Activated T-helper 1 cell treated with anti-CD3 and anti-CD28 coated beads, Interleukin-12 subunit alpha, Interleukin-12 subunit beta, Interleukin-2, Interleukin-4 antibody, amounts not matched to agents 30 ng/mL and 10 ng/mL and 1 ng/mL, durations not matched to agents 14 hours and 24 hours and 36 hours (primary cell): ENCODE data around the gene PIP4P1. TPM values are rescaled to one million over a fixed set of nuclear protein-coding genes. Genes with fewer than 3 reads are reported as not detected.
"Not testable (repeated sequence)": the region's sequence is repeated elsewhere in the genome, so short reads cannot be mapped to it uniquely, and the experiment has no call there.

Experiments
- DNase-seq: peaks from one replicate; pipeline ENCODE4 v3.0.0; 2021; ENCODE audit warnings: low spot score
- H3K27ac Mint-ChIP-seq: one replicate; pipeline ENCODE4 v1.8.0; 2021; ENCODE audit warnings: mild to moderate bottlenecking, mixed read lengths
- H3K27me3 Mint-ChIP-seq: one replicate; pipeline ENCODE4 v1.8.0; 2022; ENCODE audit warnings: mild to moderate bottlenecking, moderate library complexity, mixed read lengths; ENCODE audit not compliant: insufficient read depth
- H3K36me3 Mint-ChIP-seq: one replicate; pipeline ENCODE4 v1.8.0; 2021; ENCODE audit warnings: low read depth, mixed read lengths
- H3K4me1 Mint-ChIP-seq: one replicate; pipeline ENCODE4 v1.8.0; 2021; ENCODE audit warnings: low read depth, mixed read lengths
- H3K4me3 Mint-ChIP-seq: one replicate; pipeline ENCODE4 v1.8.0; 2021; ENCODE audit warnings: mild to moderate bottlenecking, moderate library complexity, mixed read lengths
- H3K9me3 Mint-ChIP-seq: one replicate; pipeline ENCODE4 v1.8.0; 2021; ENCODE audit warnings: mixed read lengths
- intact Hi-C: fragments of 100-400 bp; cut with micrococcal nuclease; formaldehyde crosslinking; loops from one replicate; pipeline ENCODE4 v1.15.1; 2024
- total RNA-seq: library from RNA; stranded (reverse); gene quantifications from 2 replicates; pipeline ENCODE4 v1.2.3, GENCODE V29; 2022

PIP4P1 gene
- 36.6 and 37.0 TPM in 2 replicates for total RNA-seq

DNA sequence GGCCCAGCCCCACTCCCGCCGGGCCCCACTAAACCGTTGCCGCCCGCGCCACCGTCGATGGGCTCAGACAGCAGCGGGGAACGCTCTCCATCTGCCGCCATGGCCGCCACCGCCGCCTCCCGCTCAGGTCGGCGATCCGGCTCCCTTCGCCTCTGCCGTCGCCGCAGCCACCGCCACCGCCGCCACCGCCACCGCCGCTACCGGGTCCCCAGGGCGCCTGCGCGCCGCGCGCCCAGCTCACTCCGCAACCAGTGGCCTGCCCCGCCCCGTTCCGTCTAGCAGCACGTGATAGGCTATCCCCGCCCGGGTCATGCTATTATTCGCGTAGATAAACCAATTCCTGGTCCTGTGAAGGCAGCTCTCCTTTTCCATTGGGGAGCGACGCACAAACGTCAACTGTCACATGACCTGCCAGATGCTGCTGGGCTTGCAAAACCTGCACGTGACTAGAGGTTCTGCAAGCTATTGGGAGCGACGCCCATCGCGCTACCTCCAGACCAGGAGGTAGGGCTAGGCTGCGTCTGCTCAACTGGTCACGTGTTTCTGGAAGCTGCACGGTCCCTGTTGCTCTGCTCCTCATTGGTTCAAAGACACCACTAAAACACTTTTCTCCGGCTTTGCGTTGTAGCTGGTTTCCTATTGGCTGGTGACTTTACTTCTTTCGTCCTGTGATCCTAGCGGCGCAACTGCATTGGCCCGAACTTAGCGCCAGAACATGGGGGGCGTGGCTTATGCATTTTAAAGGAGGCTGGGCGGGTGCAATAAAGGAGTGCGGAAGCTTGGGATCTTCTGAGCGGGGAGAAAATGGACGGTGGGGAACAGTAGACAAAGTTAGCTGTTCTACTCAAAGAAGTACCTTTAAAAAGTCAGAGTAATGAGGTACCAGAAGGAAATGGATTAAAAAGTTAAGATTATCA, at the start of gene PIP4P1:
PIP4P1 (minus strand) TSS at position 210 of the 917 bp plus-strand sequence; CDS start at position 101, 109 bp downstream.
- peaks cover 26% of the 10 kb centered on the region for H3K36me3 Mint-ChIP-seq
- DNase-seq = peak; percentile 99
- H3K9me3 Mint-ChIP-seq = no peaks in the 10 kb centered on the region
- H3K4me1 Mint-ChIP-seq = peaks cover 23% of the 10 kb centered on the region
- no peaks in the 10 kb centered on the region for H3K27me3 Mint-ChIP-seq
- peak within 1 kb of the TSS; percentile 87 for H3K27ac Mint-ChIP-seq
- intact Hi-C loops = loop anchor here (1.0 to 5.0 kb wide), 9 partner anchors 8 to 806 kb away; partner anchors contain the start of genes CCNB1IP1, HNRNPC, PARP2 and PNP
- H3K4me3 Mint-ChIP-seq = peak within 1 kb of the TSS; percentile 94

DNA sequence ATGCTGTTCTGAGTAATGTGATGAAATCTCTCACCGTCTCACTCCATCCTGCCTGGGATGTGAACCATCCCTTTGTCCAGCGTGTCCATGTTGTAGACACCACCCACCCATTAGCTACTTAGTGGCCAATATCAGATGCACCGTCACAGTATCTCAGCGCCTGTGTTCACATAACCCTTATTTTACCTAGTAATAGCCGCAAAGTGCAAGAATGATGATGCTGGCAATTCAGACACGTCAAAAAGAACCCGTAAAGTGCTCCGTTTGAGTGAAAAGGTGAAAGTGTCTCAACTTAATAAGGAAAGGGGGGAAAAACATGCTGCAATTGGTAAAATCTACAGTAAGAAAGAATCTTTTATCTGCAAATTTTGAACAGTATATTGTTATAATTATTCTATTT, 47.1 kb upstream of the PIP4P1 start:
- Mint-ChIP-seq H3K4me1 (no peaks in the 10 kb centered on the region), H3K9me3 (no peaks in the 10 kb centered on the region), H3K27ac (no peak overlapping the region), H3K4me3 (no peak overlapping the region), H3K27me3 (peaks cover 11% of the 10 kb centered on the region), H3K36me3 (no peaks in the 10 kb centered on the region)
- intact Hi-C loops = no loop called here
- no peak for DNase-seq

DNA sequence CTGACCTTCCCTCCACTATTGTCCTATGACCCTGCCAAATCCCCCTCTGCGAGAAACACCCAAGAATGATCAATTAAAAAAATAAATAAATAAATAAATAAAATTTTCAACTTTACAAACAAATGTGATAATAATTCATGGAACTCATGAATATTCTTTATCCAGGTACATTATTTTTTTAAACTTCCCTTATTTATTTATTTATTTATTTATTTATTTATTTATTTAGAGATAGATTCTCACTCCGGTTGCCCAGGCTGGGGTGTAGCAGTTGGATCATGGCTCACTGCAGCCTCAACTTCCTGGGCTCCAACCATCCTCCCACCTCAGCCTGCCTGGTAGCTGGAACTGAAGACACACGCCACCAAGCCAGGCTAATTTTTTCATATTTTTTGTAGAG, 46.3 kb upstream of the PIP4P1 start:
- H3K4me3 Mint-ChIP-seq, H3K27me3 Mint-ChIP-seq, H3K4me1 Mint-ChIP-seq, H3K36me3 Mint-ChIP-seq, intact Hi-C loops, H3K9me3 Mint-ChIP-seq, H3K27ac Mint-ChIP-seq, DNase-seq: not testable (repeated sequence)

GRCh38 chr14:20506752-20507151, 45.5 kb upstream of the PIP4P1 start:
- H3K27me3 Mint-ChIP-seq, H3K4me1 Mint-ChIP-seq, DNase-seq, H3K4me3 Mint-ChIP-seq, H3K9me3 Mint-ChIP-seq, H3K36me3 Mint-ChIP-seq, H3K27ac Mint-ChIP-seq, intact Hi-C loops: not testable (repeated sequence)

DNA sequence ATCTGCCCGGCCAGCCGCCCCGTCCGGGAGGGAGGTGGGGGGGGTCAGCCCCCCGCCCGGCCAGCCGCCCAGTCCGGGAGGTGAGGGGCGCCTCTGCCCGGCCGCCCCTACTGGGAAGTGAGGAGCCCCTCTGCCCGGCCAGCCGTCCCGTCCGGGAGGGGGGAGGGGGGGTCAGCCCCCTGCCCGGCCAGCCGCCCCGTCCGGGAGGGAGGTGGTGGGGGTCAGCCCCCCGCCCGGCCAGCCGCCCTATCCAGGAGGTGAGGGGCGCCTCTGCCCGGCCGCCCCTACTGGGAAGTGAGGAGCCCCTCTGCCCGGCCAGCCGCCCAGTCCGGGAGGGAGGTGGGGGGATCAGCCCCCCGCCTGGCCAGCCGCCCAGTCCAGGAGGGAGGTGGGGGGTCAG, 45.0 kb upstream of the PIP4P1 start:
- DNase-seq, H3K36me3 Mint-ChIP-seq, H3K9me3 Mint-ChIP-seq, H3K27ac Mint-ChIP-seq, H3K4me1 Mint-ChIP-seq, H3K4me3 Mint-ChIP-seq, intact Hi-C loops, H3K27me3 Mint-ChIP-seq: not testable (repeated sequence)

DNA sequence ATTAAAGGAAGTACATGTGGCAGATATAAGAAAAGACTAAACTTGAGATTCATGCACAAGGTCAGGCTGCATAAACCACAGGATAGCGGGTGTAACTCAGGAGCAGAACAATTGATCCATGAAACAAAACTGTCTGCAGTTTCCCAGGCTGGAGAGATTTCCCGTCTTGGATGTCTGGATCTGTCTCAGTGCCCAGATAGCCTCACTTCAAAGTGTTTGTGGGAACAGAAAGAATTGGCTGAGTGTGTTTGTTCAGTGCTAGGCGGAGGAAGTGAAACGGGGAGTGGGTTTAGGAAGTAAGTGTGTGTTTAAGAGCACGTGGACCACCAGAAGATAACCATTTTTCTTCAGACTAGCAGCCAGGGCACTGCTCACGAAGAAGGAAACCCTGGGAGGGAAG, 42.7 kb upstream of the PIP4P1 start:
- no peaks in the 10 kb centered on the region for H3K4me1 Mint-ChIP-seq
- DNase-seq = no peak

DNA sequence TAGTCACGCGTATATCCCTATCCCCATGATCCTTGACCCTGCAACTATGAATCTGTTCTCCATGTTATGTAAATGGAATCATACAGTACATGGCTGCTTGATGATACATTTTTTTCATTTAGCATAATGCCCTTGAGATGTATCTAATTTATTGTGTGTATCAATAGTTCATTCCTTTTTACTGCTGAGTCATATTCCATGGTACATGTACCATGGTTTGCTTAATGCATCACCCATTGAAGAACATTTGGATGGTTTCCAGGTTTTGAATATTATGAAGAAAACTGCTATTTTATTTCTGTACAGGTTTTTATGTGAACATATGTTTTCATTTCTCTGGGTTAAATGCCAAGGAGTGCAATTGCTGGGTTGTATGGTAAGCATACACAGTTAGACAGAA, 40.1 kb upstream of the PIP4P1 start:
- Mint-ChIP-seq H3K36me3 (no peaks in the 10 kb centered on the region), H3K4me3 (no peak overlapping the region), H3K9me3 (no peaks in the 10 kb centered on the region), H3K4me1 (no peaks in the 10 kb centered on the region), H3K27ac (no peak overlapping the region), H3K27me3 (peaks cover 3% of the 10 kb centered on the region)
- intact Hi-C loops = no loop called here
- DNase-seq = no peak

More for the DNA sequence above, 42.7 kb upstream of the PIP4P1 start:
- H3K4me3 Mint-ChIP-seq = no peak overlapping the region
- no peaks in the 10 kb centered on the region for H3K9me3 Mint-ChIP-seq
- intact Hi-C loops = no loop called here
- no peak overlapping the region for H3K27ac Mint-ChIP-seq
- H3K27me3 Mint-ChIP-seq = peaks cover 3% of the 10 kb centered on the region
- H3K36me3 Mint-ChIP-seq = no peaks in the 10 kb centered on the region

DNA sequence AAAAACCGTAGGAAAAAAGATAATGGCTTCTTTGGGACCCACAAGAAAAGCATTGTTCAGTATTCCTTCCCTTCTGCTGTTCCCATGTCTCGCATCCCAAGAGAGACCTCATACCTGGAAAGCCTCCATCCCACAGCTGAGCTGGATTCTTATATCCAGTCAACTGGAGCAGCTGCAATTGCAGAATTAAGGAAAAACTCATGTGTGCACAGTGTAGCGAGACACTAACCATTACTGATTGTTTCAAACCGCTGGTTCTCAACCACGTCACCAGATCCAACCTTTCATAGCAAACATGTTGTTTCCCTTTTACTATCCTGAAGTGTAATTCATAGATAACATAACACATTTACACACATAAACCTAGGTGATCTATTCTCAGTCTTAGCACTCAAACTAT, 38.6 kb upstream of the PIP4P1 start:
- intact Hi-C loops = no loop called here
- peaks cover 3% of the 10 kb centered on the region for H3K27me3 Mint-ChIP-seq
- peaks cover 5% of the 10 kb centered on the region for H3K9me3 Mint-ChIP-seq
- no peak for DNase-seq
- no peaks in the 10 kb centered on the region for H3K36me3 Mint-ChIP-seq
- peaks cover 12% of the 10 kb centered on the region for H3K4me1 Mint-ChIP-seq
- H3K4me3 Mint-ChIP-seq = no peak overlapping the region
- H3K27ac Mint-ChIP-seq = no peak overlapping the region

GRCh38 chr14:20499108-20499507, 37.9 kb upstream of the PIP4P1 start:
- Mint-ChIP-seq H3K4me1 (peaks cover 14% of the 10 kb centered on the region), H3K36me3 (no peaks in the 10 kb centered on the region), H3K4me3 (no peak overlapping the region), H3K9me3 (peaks cover 6% of the 10 kb centered on the region), H3K27me3 (peaks cover 3% of the 10 kb centered on the region), H3K27ac (no peak overlapping the region)
- DNase-seq = no peak
- intact Hi-C loops = no loop called here

DNA sequence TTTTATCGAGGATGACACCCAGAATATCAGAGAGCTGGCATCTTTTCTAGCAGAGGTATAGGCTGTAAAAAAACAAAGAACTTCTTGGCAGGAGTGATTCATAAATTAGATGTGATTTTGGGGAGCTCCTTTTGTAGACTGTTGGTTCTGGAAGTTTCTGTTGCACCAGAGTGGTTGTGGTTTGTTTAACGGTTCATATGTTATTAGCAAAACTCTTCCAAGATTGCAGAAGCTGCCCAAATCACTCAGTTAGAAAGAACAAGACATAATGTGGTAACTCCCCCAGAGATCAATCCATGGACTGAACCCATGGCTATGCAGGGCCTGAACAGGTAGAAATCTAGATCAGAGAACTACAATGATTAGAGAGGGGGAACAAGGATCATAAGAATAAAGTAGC, 37.4 kb upstream of the PIP4P1 start:
- peaks cover under 1% of the 10 kb centered on the region for H3K36me3 Mint-ChIP-seq
- peaks cover 17% of the 10 kb centered on the region for H3K4me1 Mint-ChIP-seq
- no peak overlapping the region for H3K27ac Mint-ChIP-seq
- DNase-seq = no peak
- H3K27me3 Mint-ChIP-seq = peaks cover 2% of the 10 kb centered on the region
- no peak overlapping the region for H3K4me3 Mint-ChIP-seq
- intact Hi-C loops = no loop called here
- peaks cover 6% of the 10 kb centered on the region for H3K9me3 Mint-ChIP-seq

DNA sequence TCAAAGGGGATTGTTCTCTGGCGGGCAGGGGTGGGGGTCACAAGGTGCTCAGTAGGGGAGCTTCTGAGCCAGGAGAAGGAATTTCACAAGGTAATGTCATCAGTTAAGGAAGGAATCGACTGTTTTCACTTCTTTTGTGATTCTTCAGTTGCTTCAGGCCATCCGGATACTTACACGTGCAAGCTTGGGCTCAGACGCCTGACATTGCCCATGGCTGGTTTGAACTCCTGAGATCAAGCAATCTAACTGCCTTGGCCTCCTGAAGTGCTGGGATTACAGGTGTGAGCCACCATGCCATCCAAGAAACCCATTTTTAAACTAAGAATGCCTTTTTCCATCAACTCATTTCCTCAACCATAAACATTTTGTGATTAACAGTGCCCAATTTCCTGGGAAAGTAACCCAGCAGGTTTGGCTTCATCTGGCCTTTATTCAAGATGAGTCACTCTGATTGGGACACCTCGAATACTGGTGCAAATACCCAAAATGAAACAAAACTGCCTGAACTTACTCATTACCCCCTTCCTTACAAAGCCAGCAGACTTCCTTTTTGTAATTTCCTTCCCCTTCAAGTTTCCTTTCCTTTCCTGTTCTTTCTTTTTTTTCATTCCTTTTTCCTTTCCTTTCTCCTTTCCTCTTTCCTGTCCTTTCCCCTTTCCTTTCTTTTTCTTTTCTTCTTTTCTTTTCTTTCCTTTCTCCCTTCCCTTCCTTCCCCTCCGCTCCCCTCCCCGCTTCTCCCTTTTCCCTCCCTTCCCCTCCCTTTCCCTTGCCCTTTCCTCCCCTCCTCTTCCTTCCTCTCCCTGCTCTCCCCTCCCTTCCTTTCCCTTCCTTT, 33.9 kb upstream of the PIP4P1 start:
- Mint-ChIP-seq H3K27ac (peak overlapping the region; percentile 58), H3K36me3 (peaks cover 2% of the 10 kb centered on the region), H3K27me3 (no peaks in the 10 kb centered on the region), H3K4me1 (peaks cover 38% of the 10 kb centered on the region), H3K4me3 (no peak overlapping the region), H3K9me3 (peaks cover 6% of the 10 kb centered on the region)
- intact Hi-C loops = no loop called here
- no peak for DNase-seq

DNA sequence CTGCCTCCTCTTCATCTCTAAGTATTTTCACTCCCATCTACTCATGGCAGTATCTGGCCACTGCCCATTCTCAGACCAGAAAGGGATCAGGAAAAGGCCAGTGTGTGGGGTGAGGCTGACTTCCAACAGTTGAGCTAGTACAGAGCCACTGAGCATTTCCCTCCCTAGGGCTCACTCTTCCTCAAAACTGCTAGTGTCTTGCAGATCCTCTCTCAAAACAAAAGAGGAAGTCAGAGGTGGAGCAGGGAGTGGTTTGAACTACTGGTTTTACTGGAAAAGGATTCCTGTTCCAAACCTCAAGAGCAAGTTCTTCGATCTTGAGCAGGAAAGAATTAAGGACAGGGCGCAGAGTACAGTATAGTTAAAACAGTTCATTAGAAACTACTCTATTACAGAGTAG, 32.4 kb upstream of the PIP4P1 start:
- Mint-ChIP-seq H3K4me3 (no peak overlapping the region), H3K27ac (no peak overlapping the region), H3K27me3 (no peaks in the 10 kb centered on the region), H3K4me1 (peaks cover 50% of the 10 kb centered on the region), H3K36me3 (peaks cover 2% of the 10 kb centered on the region), H3K9me3 (peaks cover 6% of the 10 kb centered on the region)
- no peak for DNase-seq
- intact Hi-C loops = no loop called here

- intact Hi-C loops = no loop called here
- Mint-ChIP-seq H3K27me3 (no peaks in the 10 kb centered on the region), H3K27ac (no peak overlapping the region)
Observed at GRCh38 chr14:20492486-20492885, 31.3 kb upstream of the PIP4P1 start.

More at GRCh38 chr14:20492486-20492885, 31.3 kb upstream of the PIP4P1 start:
- Mint-ChIP-seq H3K9me3 (peaks cover 6% of the 10 kb centered on the region), H3K4me3 (no peak overlapping the region), H3K36me3 (peaks cover 2% of the 10 kb centered on the region), H3K4me1 (peaks cover 58% of the 10 kb centered on the region)
- no peak for DNase-seq
